Hepatocyte (in vitro differentiated cells): ENCODE data around the gene EYS.

ENCODE experiments used
- CTCF ChIP-seq: fragments of 200-600 bp; sonication (generic); IDR thresholded peaks from 2 replicates; pipeline ENCODE4 v1.5.1; 2016; ENCODE audit warnings: antibody characterized with exemption, mild to moderate bottlenecking; ENCODE audit not compliant: poor library complexity
- EZH2 ChIP-seq: fragments of 200-600 bp; sonication (generic); IDR thresholded peaks from 2 replicates; pipeline ENCODE4 v1.6.1; 2016; ENCODE audit warnings: antibody characterized with exemption, mild to moderate bottlenecking, borderline replicate concordance

DNA sequence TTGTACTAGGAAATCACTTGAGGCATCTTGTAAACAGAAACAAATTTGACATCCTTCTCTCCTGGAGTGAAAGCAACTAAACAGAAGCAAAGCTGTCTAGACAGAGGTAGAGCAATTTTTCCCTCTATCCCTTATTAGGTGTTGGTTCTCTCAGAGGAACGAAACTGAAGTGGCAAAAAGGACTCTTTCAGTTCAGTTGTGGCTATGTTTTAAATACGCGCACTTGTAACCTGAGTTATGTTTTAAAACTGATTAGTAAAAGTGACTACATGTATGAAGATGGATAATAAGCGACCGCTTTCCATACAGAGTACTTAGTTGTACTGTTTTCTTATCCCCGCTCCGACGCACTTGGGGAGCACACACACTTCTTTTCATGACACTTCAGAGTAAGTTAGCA is 1520.4 kb downstream of the EYS start:
- TF ChIP-seq CTCF (no peak), EZH2 (no peak)
